Head of caudate nucleus (tissue), 42 donors: ENCODE data around the gene FAS.

ENCODE experiments used
- DNase-seq, 42 donors: peaks; one replicate each; pipeline versions ENCODE4 v3.0.0 to v3.0.0-alpha.2; 2020 to 2021; ENCODE audit warnings: mixed read lengths in 7 of 42
- intact Hi-C: fragments of 100-400 bp; cut with DNase I; formaldehyde crosslinking; loops from one replicate; pipeline ENCODE4 v1.15.0; 2022

Gene FAS

GRCh38 chr10:88990384-88991160, at the start of gene FAS:
Gene FAS, plus strand, starts transcription at chr10:88990798. Its CDS starts 79 bp downstream, at chr10:88990877.
- DNase-seq, result peak; percentile 9 to 72 (median 45)
- intact Hi-C loops, result no loop called here

GRCh38 chr10:88941026-88941425, 49.6 kb upstream of the FAS start:
- intact Hi-C loops, result no loop called here
- no peak for DNase-seq

- intact Hi-C loops, result no loop called here
- no peak for DNase-seq
These were observed 46.8 kb upstream of the FAS start for GRCh38 chr10:88943778-88944177.

- intact Hi-C loops, result no loop called here
These were observed 45.8 kb upstream of the FAS start for GRCh38 chr10:88944813-88945212.

GRCh38 chr10:88946200-88946599, 44.4 kb upstream of the FAS start:
- no peak for DNase-seq
- intact Hi-C loops, result no loop called here

More at GRCh38 chr10:88944813-88945212, 45.8 kb upstream of the FAS start:
- DNase-seq, result no peak

GRCh38 chr10:88946965-88947590, 43.5 kb upstream of the FAS start:
- intact Hi-C loops, result no loop called here
- no peak for DNase-seq

GRCh38 chr10:88949051-88949450, 41.5 kb upstream of the FAS start:
- no peak for DNase-seq
- intact Hi-C loops, result no loop called here

GRCh38 chr10:88949912-88950837, 40.4 kb upstream of the FAS start:
- intact Hi-C loops, result no loop called here

GRCh38 chr10:88952647-88953111, 37.9 kb upstream of the FAS start, which contains the start of gene ACTA2:
Gene ACTA2, minus strand, starts transcription at chr10:88952773. Its CDS starts 3,843 bp downstream, at chr10:88948930.
- no peak for DNase-seq
- intact Hi-C loops, result no loop called here

More at GRCh38 chr10:88949912-88950837, 40.4 kb upstream of the FAS start:
- DNase-seq, result no peak

GRCh38 chr10:88953662-88954061, 36.9 kb upstream of the FAS start:
- no peak for DNase-seq
- intact Hi-C loops, result no loop called here

GRCh38 chr10:88954458-88955083, 36.0 kb upstream of the FAS start:
- intact Hi-C loops, result no loop called here
- DNase-seq, result no peak

- intact Hi-C loops, result no loop called here
- no peak for DNase-seq
These were observed 33.2 kb upstream of the FAS start for GRCh38 chr10:88957381-88957780.

- no peak for DNase-seq
- intact Hi-C loops, result no loop called here
These were observed 31.9 kb upstream of the FAS start for GRCh38 chr10:88958721-88959120.

GRCh38 chr10:88960802-88961201, 29.8 kb upstream of the FAS start:
- intact Hi-C loops, result no loop called here
- no peak for DNase-seq

- intact Hi-C loops, result no loop called here
- no peak for DNase-seq
These were observed 29.3 kb upstream of the FAS start for GRCh38 chr10:88961266-88961665.

GRCh38 chr10:88962336-88962735, 28.3 kb upstream of the FAS start:
- intact Hi-C loops, result no loop called here
- no peak for DNase-seq

- DNase-seq, result no peak
- intact Hi-C loops, result no loop called here
These were observed 27.3 kb upstream of the FAS start for GRCh38 chr10:88963318-88963717.

- no peak for DNase-seq
- intact Hi-C loops, result no loop called here
These were observed 26.2 kb upstream of the FAS start for GRCh38 chr10:88964360-88964759.

GRCh38 chr10:88964869-88965415, 25.7 kb upstream of the FAS start:
- DNase-seq, result no peak

More at GRCh38 chr10:88964869-88965415, 25.7 kb upstream of the FAS start:
- intact Hi-C loops, result no loop called here
